ENCODE results near the gene MTMR11.

MTMR11 gene

DNA sequence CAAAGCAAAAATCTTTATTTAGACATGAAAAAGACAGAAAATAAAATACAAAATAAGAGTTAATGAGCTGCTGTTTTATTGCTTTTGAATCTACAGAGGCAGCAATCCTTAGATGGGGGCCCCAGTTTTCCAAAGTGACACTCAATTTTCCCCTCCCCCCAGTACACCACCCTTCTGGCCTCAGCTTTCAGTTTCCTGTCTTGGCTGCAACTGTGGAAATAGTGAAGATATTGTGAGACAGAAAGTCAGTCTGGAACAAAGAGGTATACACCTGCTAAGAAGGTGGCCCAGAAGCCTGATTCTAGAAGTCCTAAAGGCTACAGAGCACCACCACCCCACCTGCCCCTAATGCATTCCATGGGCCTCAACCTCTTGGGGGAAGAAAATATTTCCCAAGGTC lies 1.1 kb upstream of the MTMR11 start:
- DNase-seq (ENCODE audit: low read depth): no peak
- no peak overlapping the region for H3K4me3 ChIP-seq (ENCODE audit: low read depth, low read length)
- TF ChIP-seq, protein P1, sequence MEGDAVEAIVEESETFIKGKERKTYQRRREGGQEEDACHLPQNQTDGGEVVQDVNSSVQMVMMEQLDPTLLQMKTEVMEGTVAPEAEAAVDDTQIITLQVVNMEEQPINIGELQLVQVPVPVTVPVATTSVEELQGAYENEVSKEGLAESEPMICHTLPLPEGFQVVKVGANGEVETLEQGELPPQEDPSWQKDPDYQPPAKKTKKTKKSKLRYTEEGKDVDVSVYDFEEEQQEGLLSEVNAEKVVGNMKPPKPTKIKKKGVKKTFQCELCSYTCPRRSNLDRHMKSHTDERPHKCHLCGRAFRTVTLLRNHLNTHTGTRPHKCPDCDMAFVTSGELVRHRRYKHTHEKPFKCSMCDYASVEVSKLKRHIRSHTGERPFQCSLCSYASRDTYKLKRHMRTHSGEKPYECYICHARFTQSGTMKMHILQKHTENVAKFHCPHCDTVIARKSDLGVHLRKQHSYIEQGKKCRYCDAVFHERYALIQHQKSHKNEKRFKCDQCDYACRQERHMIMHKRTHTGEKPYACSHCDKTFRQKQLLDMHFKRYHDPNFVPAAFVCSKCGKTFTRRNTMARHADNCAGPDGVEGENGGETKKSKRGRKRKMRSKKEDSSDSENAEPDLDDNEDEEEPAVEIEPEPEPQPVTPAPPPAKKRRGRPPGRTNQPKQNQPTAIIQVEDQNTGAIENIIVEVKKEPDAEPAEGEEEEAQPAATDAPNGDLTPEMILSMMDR (IDR thresholded peaks at IDR 0.05; ENCODE audit: low read depth, low read length, missing control alignments): no peak
- in situ Hi-C loops (cut with HindIII; ENCODE audit: low sequenced_read_pairs): no loop called here

DNA sequence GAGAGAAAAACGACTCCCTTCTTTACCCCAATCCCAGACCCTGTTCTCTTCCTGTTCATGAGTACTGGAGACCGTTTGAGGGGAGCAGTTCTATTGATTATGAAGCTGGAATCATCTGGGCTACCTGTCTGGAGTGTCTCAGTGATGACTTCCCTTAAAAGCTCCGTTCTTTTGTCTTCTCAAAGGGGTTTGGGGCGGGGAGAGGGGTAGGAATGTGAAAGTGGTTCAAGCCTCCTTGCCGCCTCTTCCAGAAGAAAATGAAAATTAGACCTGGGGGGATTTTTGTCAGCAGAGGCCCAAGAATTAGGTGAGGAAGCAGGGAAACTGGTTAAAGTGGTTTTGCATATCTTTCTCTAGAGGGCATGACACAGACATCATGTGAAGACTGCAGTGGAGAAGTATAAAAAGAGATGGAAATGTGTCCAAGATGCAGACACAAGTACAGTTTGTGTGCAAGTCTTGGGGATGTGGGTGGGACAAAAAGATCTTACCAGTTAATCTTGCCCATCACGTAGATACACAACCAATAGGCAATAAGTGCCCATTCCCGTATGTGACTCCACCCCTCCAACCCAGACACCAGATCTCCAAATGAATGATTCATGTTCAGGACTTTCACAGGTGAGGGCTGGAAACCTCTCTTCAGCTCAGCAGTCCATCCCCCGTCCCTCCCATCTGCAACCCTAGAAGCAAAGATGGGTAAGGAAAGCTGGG lies 470 bp upstream of the MTMR11 start:
- peak overlapping the region; percentile 73 for H3K4me3 ChIP-seq (ENCODE audit: low read depth, low read length)
- TF ChIP-seq, protein P1 (IDR thresholded peaks at IDR 0.05; ENCODE audit: low read depth, low read length, missing control alignments): peak; percentile 7
- DNase-seq (ENCODE audit: low read depth): no peak
- in situ Hi-C loops (cut with HindIII; ENCODE audit: low sequenced_read_pairs): no loop called here

DNA sequence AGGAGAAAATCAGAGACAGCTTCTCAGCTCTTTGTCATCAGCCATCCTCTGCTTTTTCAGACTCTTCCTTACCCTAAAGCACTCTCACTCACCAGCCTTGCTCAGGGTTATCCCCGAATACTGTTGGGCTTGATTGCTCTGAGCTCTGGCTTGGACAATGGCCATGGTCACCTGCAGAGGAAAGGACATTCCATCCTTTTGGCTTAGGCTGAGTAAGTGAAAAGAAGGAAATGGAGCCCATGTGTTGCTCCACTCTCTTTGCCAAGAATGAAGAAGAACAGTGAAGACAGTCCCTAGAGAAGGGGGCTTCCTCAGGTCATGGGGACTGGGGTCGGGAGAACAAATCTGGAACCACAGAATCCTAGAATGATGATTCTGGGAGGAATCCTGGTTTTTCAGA lies 2.3 kb downstream of the MTMR11 start:
- no peak overlapping the region for H3K4me3 ChIP-seq (ENCODE audit: low read depth, low read length)
- DNase-seq (ENCODE audit: low read depth): no peak
- in situ Hi-C loops (cut with HindIII; ENCODE audit: low sequenced_read_pairs): no loop called here
- TF ChIP-seq, protein P1 (IDR thresholded peaks at IDR 0.05; ENCODE audit: low read depth, low read length, missing control alignments): no peak

DNA sequence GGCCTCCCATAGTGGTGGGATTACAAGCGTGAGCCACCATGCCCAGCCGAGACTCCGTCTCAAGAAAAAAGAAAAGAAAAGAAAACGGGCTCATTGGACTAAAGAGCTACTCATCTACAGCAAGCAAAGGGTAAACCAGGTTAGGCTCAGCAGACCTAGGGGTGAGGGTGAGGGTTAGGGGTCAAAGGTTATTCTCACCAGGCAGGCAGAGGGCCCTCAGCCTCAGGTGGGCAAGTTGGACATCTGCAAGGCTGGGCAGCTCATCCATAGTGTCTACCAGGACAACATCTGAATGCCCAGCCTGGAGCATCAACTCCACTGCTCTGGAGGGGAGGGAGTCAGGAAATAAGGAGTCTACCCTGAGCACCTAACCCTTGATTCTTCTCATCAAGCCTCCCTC lies 3.5 kb downstream of the MTMR11 start:
- in situ Hi-C loops (cut with HindIII; ENCODE audit: low sequenced_read_pairs): no loop called here
- no peak overlapping the region for H3K4me3 ChIP-seq (ENCODE audit: low read depth, low read length)
- TF ChIP-seq, protein P1 (IDR thresholded peaks at IDR 0.05; ENCODE audit: low read depth, low read length, missing control alignments): no peak
- no peak for DNase-seq (ENCODE audit: low read depth)

DNA sequence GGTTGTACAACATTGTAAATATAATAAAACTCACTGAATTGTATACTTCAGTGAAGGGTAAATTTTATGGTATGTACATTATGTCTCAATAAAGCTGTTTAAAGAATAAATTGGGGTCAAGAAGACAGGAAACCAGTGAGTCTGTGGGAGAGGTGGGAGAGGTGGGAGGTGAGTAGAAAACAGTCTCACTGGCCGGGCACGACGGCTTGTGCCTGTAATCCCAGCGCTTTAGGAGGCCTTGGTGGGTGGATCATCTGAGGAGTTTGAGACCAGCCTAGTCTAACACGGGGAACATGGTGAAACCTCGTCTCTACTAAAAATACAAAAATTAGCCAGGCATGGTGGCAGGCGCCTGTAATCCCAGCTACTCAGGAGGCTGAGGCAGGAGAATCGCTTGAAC lies 4.2 kb downstream of the MTMR11 start:
- DNase-seq (ENCODE audit: low read depth): no peak
- H3K4me3 ChIP-seq (ENCODE audit: low read depth, low read length): no peak overlapping the region
- TF ChIP-seq, protein P1 (IDR thresholded peaks at IDR 0.05; ENCODE audit: low read depth, low read length, missing control alignments): no peak
- in situ Hi-C loops (cut with HindIII; ENCODE audit: low sequenced_read_pairs): no loop called here

DNA sequence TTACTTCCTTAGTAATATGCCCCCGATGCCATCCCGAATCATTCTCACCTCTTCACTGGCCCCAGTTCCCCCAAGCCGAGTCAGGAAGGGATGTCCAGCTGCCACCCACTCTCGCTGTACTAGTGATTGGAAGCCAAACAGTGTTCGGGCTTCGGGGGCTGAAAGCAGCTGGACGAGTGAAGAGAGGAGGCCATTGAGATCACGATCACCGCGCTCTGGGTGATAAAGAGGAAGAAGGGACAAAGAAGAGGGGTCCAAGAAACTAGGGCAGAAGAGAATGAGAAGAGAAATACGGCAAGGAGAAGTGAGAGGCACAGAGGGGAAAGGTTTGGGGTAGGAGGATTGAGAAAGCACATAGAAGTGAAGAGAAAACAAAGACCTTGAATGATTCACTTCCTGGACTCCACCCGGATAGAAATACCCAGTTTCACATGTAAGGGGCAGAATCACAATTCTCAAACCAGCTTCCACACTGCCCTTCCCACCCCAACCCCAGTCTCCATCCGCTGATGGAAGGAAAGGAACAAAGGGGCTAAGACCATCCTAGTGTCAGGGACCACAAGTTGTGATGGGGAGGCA lies 5.4 kb downstream of the MTMR11 start:
- no peak overlapping the region for H3K4me3 ChIP-seq (ENCODE audit: low read depth, low read length)
- TF ChIP-seq, protein P1 (IDR thresholded peaks at IDR 0.05; ENCODE audit: low read depth, low read length, missing control alignments): no peak
- no peak for DNase-seq (ENCODE audit: low read depth)
- in situ Hi-C loops (cut with HindIII; ENCODE audit: low sequenced_read_pairs): no loop called here
